Uterus (tissue), 4 donors: ENCODE measurements around the gene MATCAP1. TPM values are rescaled to one million over a fixed set of nuclear protein-coding genes. Genes with fewer than 3 reads are reported as not detected.

Source experiments
- DNase-seq, 2 donors: peaks; one replicate each; pipeline ENCODE4 v3.0.0-alpha.2; 2019 to 2020
- H3K27ac ChIP-seq, 2 donors: fragments of 200-600 bp; sonication (generic); 1 replicate in 1 of 2; 2 replicates in 1 of 2; pipeline ENCODE4 v1.5.1; 2016 to 2018
- H3K27me3 ChIP-seq, 2 donors: fragments of 200-600 bp; sonication (generic); one replicate each; pipeline ENCODE4 v1.5.1; 2018 to 2019; ENCODE audit warnings: control low read depth in 1 of 2
- H3K36me3 ChIP-seq, 2 donors: fragments of 200-600 bp; sonication (generic); one replicate each; pipeline ENCODE4 v1.5.1; 2019; ENCODE audit warnings: control low read depth in 1 of 2
- H3K4me1 ChIP-seq, 2 donors: fragments of 200-600 bp; sonication (generic); one replicate each; pipeline ENCODE4 v1.5.1; 2018 to 2019; ENCODE audit warnings: control low read depth in 1 of 2
- H3K4me3 ChIP-seq, 2 donors: fragments of 200-600 bp; sonication (generic); 1 replicate in 1 of 2; 2 replicates in 1 of 2; pipeline ENCODE4 v1.5.1; 2018 to 2019; ENCODE audit warnings: mild to moderate bottlenecking in 1 of 2
- H3K9me3 ChIP-seq, 2 donors: fragments of 200-600 bp; sonication (generic); one replicate each; pipeline ENCODE4 v1.5.1; 2019; ENCODE audit warnings: control low read depth in 1 of 2
- CTCF ChIP-seq, 4 experiments: fragments of 200-600 bp in 2 of 4; fragments of 450-650 bp in 2 of 4; sonication (generic) in 2 of 4; IDR thresholded peaks; one replicate each; pipeline ENCODE4 v1.5.1; 2016 to 2019; ENCODE audit warnings: antibody characterized with exemption in 4 of 4, mild to moderate bottlenecking in 2 of 4, moderate library complexity in 1 of 4
- POLR2A ChIP-seq, 2 donors: fragments of 450-650 bp; IDR thresholded peaks; one replicate each; pipeline ENCODE4 v1.6.1; 2016; ENCODE audit warnings: antibody characterized with exemption in 2 of 2, mild to moderate bottlenecking in 1 of 2, moderate library complexity in 1 of 2
- intact Hi-C: fragments of 100-400 bp; cut with DNase I; formaldehyde crosslinking; loops from one replicate; pipeline ENCODE4 v1.15.1; 2023; ENCODE audit warnings: low total_unique reads
- total RNA-seq, 4 donors: library from RNA; depleted of rRNA in 3 of 4; stranded (reverse); fragments of >200 nt in 3 of 4; gene quantifications; one replicate each; pipeline versions ENCODE4 v1.1.0 to v1.2.4, GENCODE V29; 2014 to 2023
- donor health status: DM: yes; HTN: yes; CAD: no.

The MATCAP1 gene
- total RNA-seq, 4 donors from 2014 or later, result 10.9 to 35.4 (median 20.5) TPM

- intact Hi-C loops, result no loop called here
- Histone ChIP-seq H3K4me3 (no peak overlapping the region), H3K36me3 (no peaks in the 10 kb centered on the region), H3K4me1 (peaks cover 9 to 11% of the 10 kb centered on the region in 2 donors), H3K27me3 (no peaks in the 10 kb centered on the region), H3K27ac (no peak overlapping the region), H3K9me3 (no peaks in the 10 kb centered on the region)
- TF ChIP-seq POLR2A (IDR thresholded peaks at IDR 0.05), result no peak
- no peak for TF ChIP-seq CTCF (IDR thresholded peaks at IDR 0.05)
- DNase-seq, result no peak
These were observed 9.8 kb upstream of the MATCAP1 start for GRCh38 chr16:67193536-67193935.

- no peaks in the 10 kb centered on the region for H3K36me3 ChIP-seq
- no peak for DNase-seq
- peaks cover 9 to 11% of the 10 kb centered on the region in 2 donors for H3K4me1 ChIP-seq
- peak overlapping the region; percentile 89 to 90 for H3K4me3 ChIP-seq
- H3K27ac ChIP-seq, result peak overlapping the region; percentile 67 to 71
- intact Hi-C loops, result no loop called here
- TF ChIP-seq CTCF (IDR thresholded peaks at IDR 0.05) (no peak), POLR2A (IDR thresholded peaks at IDR 0.05) (no peak)
- no peaks in the 10 kb centered on the region for H3K27me3 ChIP-seq
- H3K9me3 ChIP-seq, result no peaks in the 10 kb centered on the region
These were observed 9.1 kb upstream of the MATCAP1 start for GRCh38 chr16:67192781-67193361.

GRCh38 chr16:67191995-67192681 is 8.4 kb upstream of the MATCAP1 start, which contains the start of gene E2F4:
Gene E2F4, plus strand, starts transcription at chr16:67192155. Its CDS starts 73 bp downstream, at chr16:67192228.
- Histone ChIP-seq H3K9me3 (no peaks in the 10 kb centered on the region), H3K36me3 (no peaks in the 10 kb centered on the region), H3K4me1 (peaks cover 9 to 11% of the 10 kb centered on the region in 2 donors), H3K27ac (peak within 1 kb of the TSS; percentile 67 to 71), H3K27me3 (no peaks in the 10 kb centered on the region), H3K4me3 (peak within 1 kb of the TSS; percentile 89 to 90)
- intact Hi-C loops, result no loop called here
- DNase-seq, result peak; percentile 85 to 88
- TF ChIP-seq CTCF (IDR thresholded peaks at IDR 0.05), result peak in 2 of 4 experiments; percentile 26 to 39
- peak; percentile 29 to 73 for TF ChIP-seq POLR2A (IDR thresholded peaks at IDR 0.05)

GRCh38 chr16:67191411-67191994 is 7.7 kb upstream of the MATCAP1 start:
- H3K9me3 ChIP-seq, result no peaks in the 10 kb centered on the region
- H3K4me3 ChIP-seq, result peak overlapping the region; percentile 89 to 90
- TF ChIP-seq POLR2A (IDR thresholded peaks at IDR 0.05) (no peak), CTCF (IDR thresholded peaks at IDR 0.05) (no peak)
- peak overlapping the region in 1 of 2 donors; percentile 28 for H3K27ac ChIP-seq
- peaks cover 9 to 11% of the 10 kb centered on the region in 2 donors for H3K4me1 ChIP-seq
- intact Hi-C loops, result no loop called here
- H3K27me3 ChIP-seq, result no peaks in the 10 kb centered on the region
- no peak for DNase-seq
- H3K36me3 ChIP-seq, result no peaks in the 10 kb centered on the region
